Stimulated activated CD4-positive, alpha-beta T cell treated with anti-CD3 and anti-CD28 coated beads, Interleukin-2, amount 100 ng/mL, for 4 hours (primary cell): ENCODE data around the gene DES.
"Not testable (repeated sequence)": the region's sequence is repeated elsewhere in the genome, so short reads cannot be mapped to it uniquely, and the experiment has no call there.

Source experiments
- DNase-seq: peaks from one replicate; pipeline ENCODE4 v3.0.0-alpha.2; 2020; ENCODE audit warnings: low read depth

DES gene

DNA sequence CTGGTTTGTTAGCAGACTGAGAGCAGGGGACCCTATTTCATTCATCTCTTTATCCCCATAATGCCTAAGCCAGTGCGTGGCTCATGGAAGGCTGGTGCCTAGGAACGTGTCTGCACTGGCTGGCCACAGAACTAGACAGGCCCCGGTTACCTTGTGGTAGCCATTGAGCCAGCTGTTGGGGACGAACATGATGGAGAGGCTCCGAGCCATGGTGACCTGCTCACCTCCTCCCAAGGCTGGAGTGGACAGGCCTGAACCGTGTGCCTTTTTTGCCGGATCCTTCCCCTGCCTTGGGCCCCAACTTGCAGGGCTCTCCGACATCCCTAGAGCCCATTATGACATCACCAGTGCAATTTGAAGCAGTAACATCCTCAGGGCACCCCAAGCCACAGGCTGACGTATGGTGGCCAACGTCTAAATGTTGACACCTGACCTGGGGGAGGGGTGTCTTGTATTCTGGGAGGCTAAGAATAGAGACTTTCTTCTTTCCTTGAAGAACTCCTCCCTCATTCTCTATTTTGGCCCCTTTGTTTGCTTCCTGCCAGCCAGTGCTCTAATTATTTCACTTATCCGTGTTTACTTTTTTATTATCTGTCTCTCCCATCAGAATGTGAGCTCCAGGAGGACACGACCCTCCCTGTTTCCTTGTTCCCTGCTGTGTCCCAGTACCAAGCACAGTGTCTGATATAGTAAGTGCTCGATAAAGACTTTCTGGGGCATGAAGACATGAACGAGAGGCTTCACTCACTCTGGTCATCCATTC, 18.3 kb upstream of the DES start:
- DNase-seq, result no peak

DNA sequence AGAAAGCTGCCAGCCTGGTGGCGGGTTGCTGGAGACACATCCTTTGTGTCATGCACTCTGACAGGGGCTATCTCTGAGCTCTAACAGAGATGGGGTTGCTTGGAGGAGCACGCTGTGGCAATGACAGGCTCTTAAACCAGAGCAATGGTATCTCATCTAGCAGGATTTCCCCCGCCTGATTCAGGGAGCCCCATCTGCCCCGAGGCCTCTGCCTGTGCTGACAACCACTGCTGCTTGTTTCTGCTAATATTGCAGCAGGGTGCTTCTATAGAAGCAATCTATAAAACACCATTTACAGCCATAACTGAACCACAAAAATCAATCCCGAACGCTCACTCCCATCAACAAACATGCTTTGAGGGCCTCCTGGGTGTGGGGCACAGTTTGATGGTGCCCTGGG, 17.6 kb upstream of the DES start:
- DNase-seq, result no peak

DNA sequence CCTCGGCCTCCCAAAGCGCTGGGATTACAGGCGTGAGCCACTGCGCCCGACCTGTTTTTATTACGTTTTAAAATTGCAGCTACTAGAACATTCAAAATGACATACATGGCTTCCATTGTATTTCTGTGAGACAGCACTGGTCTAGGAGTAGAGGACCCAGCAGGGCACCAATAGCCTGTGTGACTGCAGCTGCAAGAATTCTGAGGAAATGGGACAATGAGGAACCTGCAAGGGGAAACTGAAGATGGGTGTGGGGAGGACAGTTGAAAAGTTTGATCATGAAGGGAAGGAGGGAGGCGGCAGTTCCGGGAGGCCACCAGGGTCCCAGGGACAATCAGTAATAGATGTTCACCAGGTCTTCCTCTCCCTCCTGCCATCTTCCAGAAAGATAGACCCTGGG, 16.6 kb upstream of the DES start:
- no peak for DNase-seq

DNA sequence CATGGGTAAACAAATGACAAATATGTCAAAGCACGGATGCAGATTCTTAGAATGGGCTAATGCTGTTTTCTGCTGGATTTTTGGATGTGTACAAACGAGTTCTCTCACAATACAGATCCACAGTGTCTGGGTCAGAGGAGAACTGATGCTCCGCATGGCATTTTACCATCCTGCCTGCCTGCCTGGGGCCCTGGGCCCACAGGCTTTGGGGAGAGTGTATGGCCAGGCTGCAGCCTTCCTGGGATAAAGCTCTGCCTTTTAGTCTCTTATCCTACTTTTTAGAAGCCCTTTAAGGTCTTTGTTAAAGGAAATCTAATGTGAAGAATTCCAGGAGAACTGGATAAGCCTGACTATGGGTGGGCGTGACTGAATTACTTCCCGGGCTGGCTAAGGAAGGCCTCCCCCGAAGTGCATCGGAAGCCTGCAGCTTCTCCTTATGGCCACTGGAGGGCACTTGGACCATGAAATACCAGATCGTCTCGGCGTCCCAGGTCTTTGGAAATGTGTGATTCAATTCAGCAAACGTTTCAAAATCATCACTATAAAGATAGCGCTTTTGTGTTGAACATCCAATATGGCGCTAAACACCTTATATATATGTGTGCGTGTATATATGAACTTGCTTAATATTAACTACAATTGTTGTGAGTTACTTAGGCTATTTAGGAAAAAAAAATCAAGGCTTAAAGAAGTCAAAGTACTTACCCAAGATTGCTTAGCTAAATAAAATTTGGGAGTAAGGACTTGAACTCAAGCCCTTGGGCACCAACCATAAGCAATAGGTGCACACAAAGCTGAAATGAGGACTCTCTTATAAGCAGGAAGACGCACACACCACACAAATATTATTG, 15.3 kb upstream of the DES start:
- peak; percentile 43 for DNase-seq

DNA sequence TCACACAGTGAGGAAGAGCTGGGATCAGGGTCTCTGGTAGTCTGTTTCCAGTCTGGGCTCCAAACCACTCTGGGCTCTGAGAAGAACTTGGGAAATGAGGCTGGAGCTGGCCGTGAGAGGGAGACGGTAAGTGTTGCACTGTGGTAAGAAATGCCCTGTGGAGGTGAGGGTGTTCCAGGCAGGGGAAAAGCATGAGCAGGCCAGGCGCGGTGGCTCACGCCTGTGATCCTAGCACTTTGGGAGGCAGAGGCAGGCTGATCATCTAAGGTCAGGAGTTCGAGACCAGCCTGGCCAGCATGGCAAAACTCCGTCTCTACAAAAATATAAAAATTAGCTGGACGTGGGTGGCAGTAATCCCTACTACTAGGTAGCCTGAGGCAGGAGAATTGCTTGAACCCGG, 14.3 kb upstream of the DES start:
- DNase-seq, result no peak

DNA sequence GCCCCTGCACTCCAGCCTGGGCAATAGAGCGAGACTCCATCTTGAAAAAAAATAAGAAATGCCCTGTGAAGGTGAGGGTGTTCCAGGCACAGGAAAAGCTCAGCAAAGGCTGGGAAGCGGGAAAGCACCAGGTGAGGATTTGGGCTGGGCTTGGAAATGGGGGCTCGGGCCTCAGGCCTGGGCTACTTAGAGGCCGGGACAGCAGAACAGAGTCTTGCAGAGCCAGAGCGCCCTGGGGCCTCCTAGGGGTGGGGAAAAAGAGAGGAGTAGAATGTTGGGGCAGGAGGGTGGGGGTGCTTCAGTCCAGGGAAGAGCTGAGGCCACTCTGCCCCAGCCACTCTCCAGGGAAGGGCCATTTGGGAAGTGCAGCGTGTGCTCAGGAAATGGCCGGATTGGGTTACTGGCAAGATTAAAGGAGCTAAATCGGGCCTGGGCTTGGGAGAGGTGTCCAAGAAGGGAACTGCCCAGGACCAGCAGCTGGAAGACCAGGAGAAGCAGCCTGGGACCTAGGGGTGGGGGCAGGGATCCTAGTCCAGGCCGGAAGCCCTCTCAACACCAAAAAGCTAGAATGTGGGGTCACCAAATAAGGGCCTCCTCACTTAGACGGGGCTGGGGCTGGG, 13.8 kb upstream of the DES start:
- no peak for DNase-seq

DNA sequence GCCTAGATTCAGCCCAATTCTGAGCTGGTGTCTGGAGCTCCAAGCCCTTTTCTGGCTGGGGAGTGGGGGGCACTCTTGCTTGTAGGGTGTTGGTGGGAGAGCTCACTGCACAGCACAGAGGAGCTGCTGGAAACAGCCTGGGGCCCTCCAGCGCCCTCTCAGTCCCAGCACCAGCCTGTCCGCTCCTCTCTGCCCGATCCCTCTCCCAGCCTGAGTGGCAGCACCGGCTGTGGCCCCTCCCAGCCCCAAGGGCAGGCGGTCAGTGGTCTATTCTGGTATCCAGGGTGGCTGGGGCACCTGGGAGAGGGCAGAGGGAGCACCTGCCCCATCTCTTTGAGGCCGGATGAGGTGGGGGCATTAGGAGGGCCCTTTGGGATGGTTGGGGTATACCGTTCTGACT, 13.2 kb upstream of the DES start:
- no peak for DNase-seq

DNA sequence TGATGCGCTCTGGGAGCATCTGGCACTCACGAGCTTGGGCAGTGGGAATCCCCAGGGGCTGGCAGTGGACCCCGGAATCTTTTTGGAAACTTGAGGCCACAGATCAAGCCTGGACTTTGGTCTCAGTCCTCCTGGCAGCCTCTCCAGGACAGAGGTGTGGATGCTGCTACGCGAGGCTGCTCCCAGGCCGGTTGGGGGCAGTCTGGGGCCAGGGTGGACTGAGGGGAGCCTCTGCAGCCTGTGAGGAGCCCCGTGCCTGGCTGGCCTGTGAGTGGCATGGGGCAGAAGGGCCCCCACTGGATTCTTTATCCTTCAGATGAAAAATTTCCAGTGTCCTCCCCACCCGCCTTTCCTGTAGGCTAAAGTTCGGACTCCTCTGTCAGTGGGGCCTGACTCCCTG, 12.7 kb upstream of the DES start:
- no peak for DNase-seq

DNA sequence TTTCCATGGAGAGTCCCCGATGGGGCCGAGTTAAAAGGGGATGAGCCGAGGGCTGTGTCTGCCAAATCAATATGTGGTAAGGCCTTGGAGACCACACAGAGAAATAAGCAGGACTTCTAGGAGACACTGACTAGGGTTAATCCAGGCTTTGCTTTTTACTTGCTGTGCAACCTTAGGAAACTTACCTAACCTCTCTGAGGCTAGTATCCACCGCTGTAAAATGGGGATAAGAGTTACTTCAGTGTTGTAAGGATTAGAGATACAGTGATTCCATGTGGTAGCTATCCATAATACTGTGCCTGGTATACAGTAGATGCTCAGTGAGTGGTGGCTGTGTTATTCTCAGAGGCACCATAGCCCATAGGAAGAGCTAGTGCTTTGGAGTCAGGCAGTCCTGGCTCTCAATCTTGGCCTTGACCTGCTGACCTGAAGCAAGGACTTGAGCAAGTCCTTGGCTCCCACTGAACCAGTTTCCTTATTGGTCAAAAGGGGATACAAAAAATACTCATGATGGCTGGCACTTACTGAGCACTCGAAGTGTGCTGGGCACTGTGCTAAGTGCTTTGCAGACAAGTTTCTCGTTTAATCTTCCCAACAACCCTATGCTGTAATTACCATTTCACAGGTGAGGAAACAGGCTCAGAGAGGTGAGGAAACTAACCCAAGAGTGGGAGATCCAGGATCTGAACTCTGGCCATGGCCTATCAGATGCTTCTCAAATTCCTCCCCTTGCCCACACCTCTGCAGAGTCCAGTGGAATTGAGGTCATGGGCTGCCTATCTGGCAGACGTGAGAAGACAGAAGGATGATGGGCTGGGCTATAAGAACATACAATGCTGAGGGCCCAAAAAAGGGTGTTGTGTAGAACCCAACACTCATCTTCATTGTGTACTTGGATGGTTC, 12.0 kb upstream of the DES start:
- no peak for DNase-seq

DNA sequence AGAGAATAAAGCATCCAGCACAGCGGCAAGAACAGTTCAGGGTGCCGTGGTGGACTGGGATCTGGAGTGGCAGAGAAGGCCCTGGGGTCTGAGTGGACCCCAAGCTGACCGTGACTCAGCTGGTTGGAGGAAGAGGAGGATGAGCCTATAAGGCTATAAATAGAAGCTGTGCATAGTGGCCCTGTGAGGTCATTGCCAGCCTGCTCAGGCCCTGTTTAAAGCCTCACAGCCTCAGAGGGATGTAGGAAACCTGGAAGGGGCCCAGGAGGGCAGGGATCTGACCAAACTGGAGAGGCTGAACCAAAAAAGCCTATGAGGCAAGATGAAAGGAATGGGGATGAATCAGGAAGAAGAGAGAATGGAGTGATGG, 11.3 kb upstream of the DES start:
- no peak for DNase-seq

DNA sequence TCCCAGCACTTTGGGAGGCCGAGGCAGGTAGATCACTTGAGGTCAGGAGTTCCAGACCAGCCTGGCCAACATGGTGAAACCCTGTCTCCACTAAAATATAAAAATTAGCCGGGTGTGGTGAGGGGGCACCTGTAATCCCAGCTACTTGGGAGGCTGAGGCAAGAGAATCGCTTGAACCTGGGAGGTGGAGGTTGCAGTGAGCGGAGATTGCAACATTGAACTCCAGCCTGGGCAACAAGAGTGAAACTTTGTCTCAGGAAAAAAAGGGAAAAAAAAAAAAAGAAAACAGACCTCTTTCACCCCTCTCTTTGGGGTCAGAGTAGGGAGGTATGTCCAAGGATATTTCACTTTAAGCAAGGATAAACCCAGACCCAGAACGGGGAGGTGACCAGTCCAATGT, 10.8 kb upstream of the DES start:
- DNase-seq, result not testable (repeated sequence)

DNA sequence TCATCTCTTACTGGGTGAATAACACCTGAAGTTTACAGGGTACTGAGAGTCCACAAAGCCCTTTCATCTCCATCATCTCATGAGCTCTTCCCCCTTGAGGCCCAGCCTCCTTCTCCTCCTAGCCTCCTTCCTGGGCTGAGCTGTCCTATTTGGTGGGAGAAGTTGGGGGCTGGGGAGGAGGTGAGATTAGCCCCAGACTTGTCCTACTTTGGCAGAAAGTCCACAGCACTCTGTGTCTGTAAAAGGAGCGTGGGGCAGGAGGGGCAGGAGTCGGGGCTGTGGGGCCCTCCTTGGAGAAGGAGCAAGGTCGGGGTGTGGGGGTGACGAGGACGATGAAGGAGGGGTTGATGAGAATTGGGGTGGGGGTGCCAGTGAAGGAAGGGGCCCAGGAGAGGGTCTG, 10.0 kb upstream of the DES start:
- no peak for DNase-seq

DNA sequence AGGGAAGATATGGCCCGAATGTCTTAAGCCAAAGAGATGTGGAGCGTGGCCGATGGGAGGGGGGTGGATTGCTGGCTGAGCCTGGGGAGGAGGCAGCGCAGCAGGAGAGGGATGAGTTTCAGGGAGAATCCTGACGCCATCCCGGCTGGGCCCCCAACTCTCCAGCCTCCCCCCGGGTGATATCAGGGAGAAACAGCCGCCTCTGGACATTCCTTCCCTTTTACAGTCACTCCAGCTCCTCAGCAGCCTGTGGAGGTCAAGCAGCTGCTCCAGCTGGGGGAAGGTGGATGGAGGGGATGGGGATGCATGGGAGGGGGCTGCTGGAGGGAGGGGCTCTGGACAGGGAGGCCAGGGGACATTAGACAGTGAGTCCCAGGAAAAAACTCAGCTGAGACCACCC, 9.5 kb upstream of the DES start:
- DNase-seq, result no peak

DNA sequence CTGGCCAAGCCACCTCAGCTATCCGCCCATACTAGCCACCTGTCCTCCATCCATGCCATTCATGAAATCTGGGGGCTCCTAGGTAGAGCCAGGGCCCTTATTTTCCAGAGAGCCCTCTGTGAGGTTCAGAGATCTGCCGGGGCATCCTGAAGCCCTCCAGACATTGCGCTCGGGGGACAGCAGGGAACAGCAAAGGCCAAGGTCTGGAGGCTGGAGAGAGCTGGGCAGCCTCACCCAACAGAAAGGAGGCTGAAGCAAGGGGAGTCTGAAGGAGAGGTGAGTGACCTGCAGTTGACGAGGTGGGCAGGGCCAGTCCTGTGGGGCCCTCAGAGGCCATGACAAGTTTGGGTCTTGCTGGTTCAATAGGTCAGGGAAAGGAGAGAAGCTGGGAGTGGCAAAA, 8.6 kb upstream of the DES start:
- DNase-seq, result no peak

DNA sequence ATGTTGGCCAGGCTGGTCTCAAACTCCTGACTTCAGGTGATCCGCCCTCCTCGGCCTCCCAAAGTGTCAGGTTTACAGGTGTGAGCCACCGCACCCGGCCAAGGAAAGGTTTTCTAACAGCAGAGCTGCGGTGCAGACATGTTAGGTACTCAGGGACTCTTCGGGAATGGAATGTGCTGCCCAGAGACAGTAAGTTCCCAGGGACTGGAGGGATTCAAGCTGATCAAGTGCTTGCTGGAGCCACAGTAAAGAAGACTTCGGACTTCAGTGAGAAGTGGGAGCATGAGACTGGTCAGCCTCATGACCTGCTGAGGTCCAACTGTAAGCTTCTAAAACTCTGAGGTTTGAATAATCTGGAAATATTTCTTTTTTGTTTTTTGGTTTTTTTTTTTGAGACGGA, 7.8 kb upstream of the DES start:
- no peak for DNase-seq

DNA sequence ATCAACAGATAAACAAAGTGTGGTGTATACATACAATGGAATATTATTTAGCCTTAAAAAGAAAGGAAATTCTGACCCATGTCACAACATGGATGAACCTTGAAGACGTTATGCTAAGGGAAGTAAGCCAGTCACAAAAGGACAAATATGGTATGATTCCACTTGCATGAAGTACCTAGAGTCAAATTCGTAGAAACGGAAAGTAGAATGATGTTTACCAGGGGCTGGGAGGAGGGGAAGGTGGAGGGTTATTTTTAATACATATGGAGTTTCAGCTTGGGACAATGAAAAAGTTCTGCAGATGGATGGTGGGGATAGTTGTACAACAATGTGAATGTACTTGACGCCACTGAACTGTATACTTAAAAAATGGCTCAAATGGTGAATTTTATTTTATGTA, 3.3 kb upstream of the DES start:
- DNase-seq, result no peak

DNA sequence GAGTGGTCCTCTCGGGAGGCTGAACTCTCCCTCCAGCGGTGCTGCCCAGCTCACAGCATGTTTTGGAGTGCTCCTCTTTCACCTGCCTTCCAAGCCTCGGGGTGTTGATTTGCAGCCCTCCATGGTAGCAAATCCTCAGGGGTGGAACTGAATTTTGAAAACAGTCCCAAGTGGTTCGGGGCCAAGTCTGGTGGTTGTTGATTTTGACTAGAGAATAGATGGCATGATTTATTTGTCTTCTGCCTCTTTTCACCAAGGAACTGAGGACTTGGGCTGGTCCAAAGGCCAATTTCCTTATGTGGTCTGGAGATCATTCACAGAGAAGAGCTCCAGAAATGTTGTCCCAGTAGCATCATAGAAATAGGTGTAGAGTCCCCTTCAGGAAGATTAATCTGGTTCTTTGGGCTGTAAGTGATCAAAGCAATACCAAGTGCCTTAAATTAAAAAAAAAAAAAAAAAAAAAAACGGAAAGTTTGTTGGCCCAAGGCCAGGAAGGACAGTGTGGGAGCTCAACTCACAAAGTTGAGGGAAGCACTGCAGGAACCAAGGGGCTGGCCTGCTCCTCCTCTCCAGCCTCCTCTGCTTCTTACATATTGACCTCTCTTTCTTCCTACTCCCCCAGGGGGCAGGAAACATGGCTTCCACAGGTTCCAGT, 2.5 kb upstream of the DES start:
- DNase-seq, result no peak

DNA sequence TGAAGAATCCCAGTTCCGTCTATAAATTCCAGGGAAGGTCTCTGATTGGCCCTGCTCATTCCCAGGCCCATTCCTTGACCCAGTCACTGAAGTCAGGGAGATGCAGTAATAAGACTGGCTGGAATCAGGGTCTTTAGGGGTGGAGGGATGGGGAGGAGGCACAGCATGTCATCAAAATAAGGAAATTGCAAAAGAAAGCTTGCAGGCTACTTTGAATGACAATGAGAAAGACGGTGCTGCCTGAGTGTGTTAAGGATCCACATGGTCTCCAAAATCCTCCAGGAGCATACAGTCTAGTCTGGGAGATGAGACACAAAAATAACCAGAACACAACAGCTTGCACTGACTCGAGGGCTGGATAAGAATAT, 2.0 kb upstream of the DES start:
- DNase-seq, result no peak

DNA sequence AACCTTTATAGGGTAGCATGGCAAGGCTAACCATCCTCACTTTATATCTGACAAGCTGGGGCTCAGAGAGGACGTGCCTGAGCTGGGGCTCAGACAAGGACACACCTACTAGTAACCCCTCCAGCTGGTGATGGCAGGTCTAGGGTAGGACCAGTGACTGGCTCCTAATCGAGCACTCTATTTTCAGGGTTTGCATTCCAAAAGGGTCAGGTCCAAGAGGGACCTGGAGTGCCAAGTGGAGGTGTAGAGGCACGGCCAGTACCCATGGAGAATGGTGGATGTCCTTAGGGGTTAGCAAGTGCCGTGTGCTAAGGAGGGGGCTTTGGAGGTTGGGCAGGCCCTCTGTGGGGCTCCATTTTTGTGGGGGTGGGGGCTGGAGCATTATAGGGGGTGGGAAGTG, 1.2 kb upstream of the DES start:
- no peak for DNase-seq

DNA sequence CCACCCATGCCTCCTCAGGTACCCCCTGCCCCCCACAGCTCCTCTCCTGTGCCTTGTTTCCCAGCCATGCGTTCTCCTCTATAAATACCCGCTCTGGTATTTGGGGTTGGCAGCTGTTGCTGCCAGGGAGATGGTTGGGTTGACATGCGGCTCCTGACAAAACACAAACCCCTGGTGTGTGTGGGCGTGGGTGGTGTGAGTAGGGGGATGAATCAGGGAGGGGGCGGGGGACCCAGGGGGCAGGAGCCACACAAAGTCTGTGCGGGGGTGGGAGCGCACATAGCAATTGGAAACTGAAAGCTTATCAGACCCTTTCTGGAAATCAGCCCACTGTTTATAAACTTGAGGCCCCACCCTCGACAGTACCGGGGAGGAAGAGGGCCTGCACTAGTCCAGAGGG, 803 bp upstream of the DES start:
- DNase-seq, result peak; percentile 57

DNA sequence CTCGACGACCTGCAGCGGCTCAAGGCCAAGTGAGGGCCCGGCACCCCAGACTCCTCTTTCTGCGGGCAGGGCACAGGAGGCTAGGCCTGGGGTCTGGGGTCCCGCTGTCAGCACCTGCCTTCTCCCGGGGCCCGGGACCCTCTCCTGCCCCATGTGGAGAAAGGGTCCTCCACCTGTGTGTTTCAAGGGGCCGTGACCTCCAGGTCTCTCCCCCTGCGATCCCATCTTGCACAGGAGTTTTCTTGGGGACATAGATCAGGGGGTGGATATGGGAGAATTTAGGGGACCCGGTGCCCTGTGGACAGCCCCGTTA, 791 bp downstream of the DES start:
- DNase-seq, result no peak
